GM18511 (cell line): ENCODE measurements around the gene EFHC2.
"Not testable (repeated sequence)": the region's sequence is repeated elsewhere in the genome, so short reads cannot be mapped to it uniquely, and the experiment has no call there.

Experiments
- ATAC-seq: cut with Tn5 transposase; IDR thresholded peaks from one replicate; pipeline ENCODE4 v1.9.1; 2021; ENCODE audit warnings: mild to moderate bottlenecking, moderate library complexity; ENCODE audit not compliant: unreplicated experiment

The EFHC2 gene

GRCh38 chrX:44303119-44303518 is 40.4 kb downstream of the EFHC2 start:
- no peak for ATAC-seq

GRCh38 chrX:44299177-44299576 is 44.3 kb downstream of the EFHC2 start:
- ATAC-seq: no peak

- peak; percentile 76 for ATAC-seq
Observed at GRCh38 chrX:44291468-44292092, 51.9 kb downstream of the EFHC2 start.

- peak; percentile 66 for ATAC-seq
Observed at GRCh38 chrX:44290718-44291117, 52.8 kb downstream of the EFHC2 start.

- ATAC-seq: no peak
Observed at GRCh38 chrX:44282753-44283152, 60.7 kb downstream of the EFHC2 start.

GRCh38 chrX:44280116-44280515 is 63.4 kb downstream of the EFHC2 start:
- ATAC-seq: no peak

GRCh38 chrX:44274096-44274495 is 69.4 kb downstream of the EFHC2 start:
- ATAC-seq: no peak

- no peak for ATAC-seq
Observed at GRCh38 chrX:44267861-44268260, 75.6 kb downstream of the EFHC2 start.

- ATAC-seq: no peak
Observed at GRCh38 chrX:44267116-44267515, 76.4 kb downstream of the EFHC2 start.

GRCh38 chrX:44265559-44265958 is 77.9 kb downstream of the EFHC2 start:
- ATAC-seq: no peak

GRCh38 chrX:44264936-44265335 is 78.5 kb downstream of the EFHC2 start:
- no peak for ATAC-seq

GRCh38 chrX:44261286-44261685 is 82.2 kb downstream of the EFHC2 start:
- ATAC-seq: no peak

GRCh38 chrX:44260609-44261008 is 82.9 kb downstream of the EFHC2 start:
- no peak for ATAC-seq

GRCh38 chrX:44255742-44256141 is 87.7 kb downstream of the EFHC2 start:
- not testable (repeated sequence) for ATAC-seq

- ATAC-seq: peak; percentile 31
Observed at GRCh38 chrX:44253575-44253942, 89.9 kb downstream of the EFHC2 start.

- ATAC-seq: peak; percentile 94
Observed at GRCh38 chrX:44252688-44253574, 90.5 kb downstream of the EFHC2 start.

- no peak for ATAC-seq
Observed at GRCh38 chrX:44247468-44247867, 96.0 kb downstream of the EFHC2 start.

GRCh38 chrX:44246826-44247225 is 96.6 kb downstream of the EFHC2 start:
- no peak for ATAC-seq

- ATAC-seq: no peak
Observed at GRCh38 chrX:44245733-44246132, 97.7 kb downstream of the EFHC2 start.

GRCh38 chrX:44244008-44244407 is 99.5 kb downstream of the EFHC2 start:
- no peak for ATAC-seq

GRCh38 chrX:44241546-44241945 is 101.9 kb downstream of the EFHC2 start:
- ATAC-seq: no peak

GRCh38 chrX:44240036-44240435 is 103.4 kb downstream of the EFHC2 start:
- ATAC-seq: no peak
